SK-N-SH treated with all-trans-retinoic acid at 6 μM for 48 hours (cell line): ENCODE measurements around the gene RAB3IP.

ENCODE experiments used
- ATAC-seq: fragments of 200-7000 bp; cut with Tn5 transposase; 3 replicates; pipeline ENCODE4 v1.9.1; 2020; ENCODE audit warnings: mild to moderate bottlenecking, moderate library complexity
- ARNTL ChIP-seq: fragments of 450-650 bp; formaldehyde crosslinking; IDR thresholded peaks from 2 replicates; pipeline ENCODE4 v1.5.0; 2020; ENCODE audit warnings: low read depth, mild to moderate bottlenecking, moderate library complexity, borderline replicate concordance
- CREB5 ChIP-seq: fragments of 250-450 bp; sonication (Bioruptor Pico); IDR thresholded peaks from 2 replicates; pipeline ENCODE4 v1.5.1; 2020; ENCODE audit warnings: low read depth, mild to moderate bottlenecking, moderate library complexity
- CSDC2 ChIP-seq: fragments of 250-450 bp; sonication (Bioruptor Pico); IDR thresholded peaks from 2 replicates; pipeline ENCODE4 v1.5.0; 2020; ENCODE audit warnings: mild to moderate bottlenecking, moderate library complexity
- ESRRG ChIP-seq: fragments of 250-450 bp; sonication (Bioruptor Pico); IDR thresholded peaks from 2 replicates; pipeline ENCODE4 v1.6.1; 2021; ENCODE audit warnings: mild to moderate bottlenecking
- GLIS3 ChIP-seq: fragments of 250-450 bp; sonication (Bioruptor Pico); IDR thresholded peaks from 2 replicates; pipeline ENCODE4 v1.5.0; 2020; ENCODE audit warnings: mild to moderate bottlenecking, moderate library complexity
- ISL1 ChIP-seq: fragments of 250-450 bp; sonication (Bioruptor Pico); IDR thresholded peaks from 2 replicates; pipeline ENCODE4 v2.1.2; 2022; ENCODE audit warnings: mild to moderate bottlenecking, moderate library complexity
- OSR1 ChIP-seq: fragments of 250-450 bp; sonication (Bioruptor Pico); IDR thresholded peaks from 2 replicates; pipeline ENCODE4 v1.8.0; 2022; ENCODE audit warnings: moderate library complexity, mild to moderate bottlenecking, inconsistent platforms
- PPARA ChIP-seq: fragments of 250-450 bp; sonication (Bioruptor Pico); IDR thresholded peaks from 2 replicates; pipeline ENCODE4 v1.5.0; 2020; ENCODE audit warnings: mild to moderate bottlenecking, borderline replicate concordance
- RARB ChIP-seq: fragments of 250-450 bp; sonication (Bioruptor Pico); IDR thresholded peaks from 2 replicates; pipeline ENCODE4 v1.8.0; 2021; ENCODE audit warnings: mild to moderate bottlenecking, moderate library complexity
- SNAI2 ChIP-seq: fragments of 250-450 bp; sonication (Bioruptor Pico); IDR thresholded peaks from 2 replicates; pipeline ENCODE4 v1.5.0; 2020; ENCODE audit warnings: mild to moderate bottlenecking, moderate library complexity
- TCF4 ChIP-seq: fragments of 250-450 bp; sonication (Bioruptor Pico); IDR thresholded peaks from 2 replicates; pipeline ENCODE4 v1.8.0; 2021; ENCODE audit warnings: mild to moderate bottlenecking, moderate library complexity, borderline replicate concordance
- ZC3H10 ChIP-seq: fragments of 250-450 bp; sonication (Bioruptor Pico); IDR thresholded peaks from 2 replicates; pipeline ENCODE4 v1.5.1; 2021; ENCODE audit warnings: mild to moderate bottlenecking, moderate library complexity
- ZFP3 ChIP-seq: fragments of 250-450 bp; sonication (Bioruptor Pico); IDR thresholded peaks from 2 replicates; pipeline ENCODE4 v1.5.0; 2020; ENCODE audit warnings: mild to moderate bottlenecking, moderate library complexity
- ZFP30 ChIP-seq: fragments of 450-650 bp; formaldehyde crosslinking; IDR thresholded peaks from 2 replicates; pipeline ENCODE4 v1.5.0; 2022; ENCODE audit warnings: mild to moderate bottlenecking, moderate library complexity
- ZNF565 ChIP-seq: fragments of 450-650 bp; formaldehyde crosslinking; conservative IDR thresholded peaks from 2 replicates; pipeline ENCODE4 v1.5.0; 2020; ENCODE audit warnings: low read depth, mild to moderate bottlenecking, moderate library complexity
- ZNF70 ChIP-seq: fragments of 450-650 bp; formaldehyde crosslinking; IDR thresholded peaks from 2 replicates; pipeline ENCODE4 v1.5.0; 2020; ENCODE audit warnings: mild to moderate bottlenecking, moderate library complexity
- ZNF8 ChIP-seq: fragments of 450-650 bp; formaldehyde crosslinking; IDR thresholded peaks from 2 replicates; pipeline ENCODE4 v1.5.0; 2020; ENCODE audit warnings: mild to moderate bottlenecking, moderate library complexity
- TF ChIP-seq, protein P1 (sequence below): fragments of 250-450 bp; sonication (Bioruptor Pico); IDR thresholded peaks from 2 replicates; pipeline ENCODE4 v1.5.1; 2021; ENCODE audit warnings: mild to moderate bottlenecking, moderate library complexity
- TF ChIP-seq, protein P2 (sequence below): fragments of 250-450 bp; sonication (Bioruptor Pico); IDR thresholded peaks from 2 replicates; pipeline ENCODE4 v1.8.0; 2021; ENCODE audit warnings: low read depth, mild to moderate bottlenecking, moderate library complexity, borderline replicate concordance
- TF ChIP-seq, protein P3 (sequence below): fragments of 250-450 bp; sonication (Bioruptor Pico); IDR thresholded peaks from 2 replicates; pipeline ENCODE4 v1.8.0; 2020; ENCODE audit warnings: mild to moderate bottlenecking, moderate library complexity, borderline replicate concordance
- TF ChIP-seq, protein P4 (sequence below): fragments of 250-450 bp; sonication (Bioruptor Pico); IDR thresholded peaks from 2 replicates; pipeline ENCODE4 v1.5.0; 2020; ENCODE audit warnings: mild to moderate bottlenecking, moderate library complexity

The RAB3IP gene

GRCh38 chr12:69828897-69829296 is 90.2 kb downstream of the RAB3IP start:
- no peak for ATAC-seq
- no peak for TF ChIP-seq ZNF8 (CRISPR knock-in tag)
- TF ChIP-seq, protein P1, sequence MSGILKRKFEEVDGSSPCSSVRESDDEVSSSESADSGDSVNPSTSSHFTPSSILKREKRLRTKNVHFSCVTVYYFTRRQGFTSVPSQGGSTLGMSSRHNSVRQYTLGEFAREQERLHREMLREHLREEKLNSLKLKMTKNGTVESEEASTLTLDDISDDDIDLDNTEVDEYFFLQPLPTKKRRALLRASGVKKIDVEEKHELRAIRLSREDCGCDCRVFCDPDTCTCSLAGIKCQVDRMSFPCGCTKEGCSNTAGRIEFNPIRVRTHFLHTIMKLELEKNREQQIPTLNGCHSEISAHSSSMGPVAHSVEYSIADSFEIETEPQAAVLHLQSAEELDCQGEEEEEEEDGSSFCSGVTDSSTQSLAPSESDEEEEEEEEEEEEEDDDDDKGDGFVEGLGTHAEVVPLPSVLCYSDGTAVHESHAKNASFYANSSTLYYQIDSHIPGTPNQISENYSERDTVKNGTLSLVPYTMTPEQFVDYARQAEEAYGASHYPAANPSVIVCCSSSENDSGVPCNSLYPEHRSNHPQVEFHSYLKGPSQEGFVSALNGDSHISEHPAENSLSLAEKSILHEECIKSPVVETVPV (CRISPR knock-in tag), result no peak
- no peak for TF ChIP-seq SNAI2 (CRISPR knock-in tag)
- no peak for TF ChIP-seq CSDC2 (CRISPR knock-in tag)
- TF ChIP-seq ESRRG (CRISPR knock-in tag), result no peak
- no peak for TF ChIP-seq ZC3H10 (CRISPR knock-in tag)
- TF ChIP-seq ARNTL, result no peak
- TF ChIP-seq ISL1 (CRISPR knock-in tag), result no peak
- TF ChIP-seq, protein P2, sequence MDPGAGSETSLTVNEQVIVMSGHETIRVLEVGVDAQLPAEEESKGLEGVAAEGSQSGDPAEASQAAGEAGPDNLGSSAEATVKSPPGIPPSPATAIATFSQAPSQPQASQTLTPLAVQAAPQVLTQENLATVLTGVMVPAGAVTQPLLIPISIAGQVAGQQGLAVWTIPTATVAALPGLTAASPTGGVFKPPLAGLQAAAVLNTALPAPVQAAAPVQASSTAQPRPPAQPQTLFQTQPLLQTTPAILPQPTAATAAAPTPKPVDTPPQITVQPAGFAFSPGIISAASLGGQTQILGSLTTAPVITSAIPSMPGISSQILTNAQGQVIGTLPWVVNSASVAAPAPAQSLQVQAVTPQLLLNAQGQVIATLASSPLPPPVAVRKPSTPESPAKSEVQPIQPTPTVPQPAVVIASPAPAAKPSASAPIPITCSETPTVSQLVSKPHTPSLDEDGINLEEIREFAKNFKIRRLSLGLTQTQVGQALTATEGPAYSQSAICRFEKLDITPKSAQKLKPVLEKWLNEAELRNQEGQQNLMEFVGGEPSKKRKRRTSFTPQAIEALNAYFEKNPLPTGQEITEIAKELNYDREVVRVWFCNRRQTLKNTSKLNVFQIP, result no peak
- TF ChIP-seq CREB5, result no peak
- TF ChIP-seq ZNF70 (CRISPR knock-in tag), result no peak
- no peak for TF ChIP-seq GLIS3 (CRISPR knock-in tag)

DNA sequence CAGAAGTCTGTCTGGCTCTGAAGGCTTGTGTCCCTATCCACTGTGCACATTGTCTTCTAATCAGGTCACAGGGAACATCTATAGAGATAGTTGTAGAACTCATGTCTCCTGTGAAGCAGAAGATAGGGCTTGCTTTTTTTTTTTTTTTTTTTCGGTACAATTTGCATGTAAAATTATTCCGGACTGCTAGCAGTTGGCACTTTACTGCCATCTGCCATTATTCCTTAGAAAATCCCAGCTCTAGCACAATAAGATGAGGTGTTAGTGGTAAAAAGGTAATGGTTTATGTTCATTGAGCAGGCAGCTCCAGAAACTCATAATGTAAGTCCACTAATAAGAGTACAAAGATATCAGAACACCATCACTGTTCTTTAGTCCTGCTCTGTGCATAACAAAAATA is 95.0 kb downstream of the RAB3IP start:
- no peak for TF ChIP-seq ZNF8 (CRISPR knock-in tag)
- TF ChIP-seq, protein P3, sequence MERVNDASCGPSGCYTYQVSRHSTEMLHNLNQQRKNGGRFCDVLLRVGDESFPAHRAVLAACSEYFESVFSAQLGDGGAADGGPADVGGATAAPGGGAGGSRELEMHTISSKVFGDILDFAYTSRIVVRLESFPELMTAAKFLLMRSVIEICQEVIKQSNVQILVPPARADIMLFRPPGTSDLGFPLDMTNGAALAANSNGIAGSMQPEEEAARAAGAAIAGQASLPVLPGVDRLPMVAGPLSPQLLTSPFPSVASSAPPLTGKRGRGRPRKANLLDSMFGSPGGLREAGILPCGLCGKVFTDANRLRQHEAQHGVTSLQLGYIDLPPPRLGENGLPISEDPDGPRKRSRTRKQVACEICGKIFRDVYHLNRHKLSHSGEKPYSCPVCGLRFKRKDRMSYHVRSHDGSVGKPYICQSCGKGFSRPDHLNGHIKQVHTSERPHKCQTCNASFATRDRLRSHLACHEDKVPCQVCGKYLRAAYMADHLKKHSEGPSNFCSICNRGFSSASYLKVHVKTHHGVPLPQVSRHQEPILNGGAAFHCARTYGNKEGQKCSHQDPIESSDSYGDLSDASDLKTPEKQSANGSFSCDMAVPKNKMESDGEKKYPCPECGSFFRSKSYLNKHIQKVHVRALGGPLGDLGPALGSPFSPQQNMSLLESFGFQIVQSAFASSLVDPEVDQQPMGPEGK, result no peak
- no peak for TF ChIP-seq ZFP30 (CRISPR knock-in tag)
- TF ChIP-seq, protein P4, sequence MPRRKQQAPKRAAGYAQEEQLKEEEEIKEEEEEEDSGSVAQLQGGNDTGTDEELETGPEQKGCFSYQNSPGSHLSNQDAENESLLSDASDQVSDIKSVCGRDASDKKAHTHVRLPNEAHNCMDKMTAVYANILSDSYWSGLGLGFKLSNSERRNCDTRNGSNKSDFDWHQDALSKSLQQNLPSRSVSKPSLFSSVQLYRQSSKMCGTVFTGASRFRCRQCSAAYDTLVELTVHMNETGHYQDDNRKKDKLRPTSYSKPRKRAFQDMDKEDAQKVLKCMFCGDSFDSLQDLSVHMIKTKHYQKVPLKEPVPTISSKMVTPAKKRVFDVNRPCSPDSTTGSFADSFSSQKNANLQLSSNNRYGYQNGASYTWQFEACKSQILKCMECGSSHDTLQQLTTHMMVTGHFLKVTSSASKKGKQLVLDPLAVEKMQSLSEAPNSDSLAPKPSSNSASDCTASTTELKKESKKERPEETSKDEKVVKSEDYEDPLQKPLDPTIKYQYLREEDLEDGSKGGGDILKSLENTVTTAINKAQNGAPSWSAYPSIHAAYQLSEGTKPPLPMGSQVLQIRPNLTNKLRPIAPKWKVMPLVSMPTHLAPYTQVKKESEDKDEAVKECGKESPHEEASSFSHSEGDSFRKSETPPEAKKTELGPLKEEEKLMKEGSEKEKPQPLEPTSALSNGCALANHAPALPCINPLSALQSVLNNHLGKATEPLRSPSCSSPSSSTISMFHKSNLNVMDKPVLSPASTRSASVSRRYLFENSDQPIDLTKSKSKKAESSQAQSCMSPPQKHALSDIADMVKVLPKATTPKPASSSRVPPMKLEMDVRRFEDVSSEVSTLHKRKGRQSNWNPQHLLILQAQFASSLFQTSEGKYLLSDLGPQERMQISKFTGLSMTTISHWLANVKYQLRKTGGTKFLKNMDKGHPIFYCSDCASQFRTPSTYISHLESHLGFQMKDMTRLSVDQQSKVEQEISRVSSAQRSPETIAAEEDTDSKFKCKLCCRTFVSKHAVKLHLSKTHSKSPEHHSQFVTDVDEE, result no peak
- TF ChIP-seq SNAI2 (CRISPR knock-in tag), result no peak
- no peak for TF ChIP-seq OSR1
- TF ChIP-seq PPARA, result no peak
- TF ChIP-seq, protein P2, result no peak
- TF ChIP-seq, protein P1 (CRISPR knock-in tag), result no peak
- no peak for TF ChIP-seq CSDC2 (CRISPR knock-in tag)
- TF ChIP-seq RARB, result no peak
- no peak for TF ChIP-seq ZFP3 (CRISPR knock-in tag)
- no peak for TF ChIP-seq ZNF70 (CRISPR knock-in tag)
- ATAC-seq, result no peak

DNA sequence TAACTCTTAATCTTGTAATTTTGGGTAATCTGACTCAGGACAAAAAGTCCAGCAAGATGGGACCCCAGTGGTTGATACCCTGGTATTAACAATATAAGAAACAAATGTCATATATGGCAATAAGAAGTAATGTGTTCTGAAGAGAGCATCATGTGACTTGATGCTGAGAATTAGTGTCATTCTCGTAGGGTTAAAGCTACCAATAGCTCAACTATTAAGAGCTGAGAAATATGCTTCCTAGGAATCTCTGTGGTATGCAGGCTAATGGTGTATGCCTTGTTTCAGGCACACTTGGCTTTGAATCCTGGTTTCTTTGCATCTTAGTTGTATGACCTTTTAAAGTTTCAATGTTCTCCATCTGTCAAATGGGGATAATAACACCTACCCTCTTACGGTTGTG is 95.5 kb downstream of the RAB3IP start:
- ATAC-seq, result no peak
- TF ChIP-seq ISL1 (CRISPR knock-in tag) (no peak), ZNF565 (CRISPR knock-in tag) (no peak), ARNTL (no peak), CSDC2 (CRISPR knock-in tag) (no peak), CREB5 (no peak), TCF4 (CRISPR knock-in tag) (no peak), ZNF8 (CRISPR knock-in tag) (no peak)
- TF ChIP-seq, protein P1 (CRISPR knock-in tag), result no peak
